ENCODE results near the gene NEMF.
A peak's percentile ranks its signal among the peaks of the same experiment; 100 is the strongest.

NEMF gene

DNA sequence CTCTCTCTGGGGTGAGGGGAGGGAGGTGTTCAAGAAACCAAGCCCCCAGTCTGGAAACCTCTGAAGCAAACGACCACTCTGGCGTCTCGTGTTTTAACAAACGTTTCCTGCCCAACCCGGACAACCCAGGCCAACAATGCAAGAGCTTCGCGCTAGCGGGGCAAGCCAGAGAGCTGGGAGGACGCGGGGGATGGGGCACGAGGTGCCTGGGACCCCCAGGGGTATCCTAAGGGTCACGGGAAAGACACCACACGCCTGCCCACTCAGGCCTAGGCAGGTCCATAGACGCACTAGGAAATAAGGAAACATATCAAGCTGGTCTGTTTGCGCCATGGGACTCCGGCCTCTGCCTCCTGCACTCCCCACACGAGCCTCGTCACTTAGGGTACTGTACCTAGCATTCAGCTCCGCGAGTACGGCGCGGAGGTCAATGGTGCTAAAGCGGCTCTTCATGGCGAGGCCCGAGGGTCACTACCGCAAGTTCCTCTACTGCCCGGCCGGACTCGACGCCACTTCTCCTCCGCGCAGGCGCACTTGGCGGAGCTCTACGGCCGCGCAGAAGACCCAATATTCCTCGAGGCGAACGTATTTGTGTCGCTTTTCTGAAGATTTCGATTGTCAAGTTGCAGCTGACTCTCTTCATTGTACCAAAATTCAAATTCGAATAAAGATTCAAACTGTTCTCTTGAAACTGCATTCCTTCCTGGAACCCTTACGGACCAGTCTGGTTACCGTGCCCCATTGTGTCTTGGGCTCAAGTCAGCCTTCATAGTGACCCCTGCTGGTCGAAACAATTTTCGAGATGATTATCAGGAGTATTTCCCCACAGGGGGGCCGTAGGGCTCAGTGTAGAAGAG lies at the start of gene NEMF (continued):
- TF ChIP-seq GLIS1 (tag by site-specific recombination; IDR thresholded peaks at IDR 0.05) (peak; percentile 49; the same call in 1 of the 2 replicates), ELK4 (IDR thresholded peaks at IDR 0.05; ENCODE audit: borderline replicate concordance, low read depth, low read length) (no peak), SALL2 (tag by site-specific recombination; IDR thresholded peaks at IDR 0.05; ENCODE audit: borderline replicate concordance) (no peak), ZNF37A (tag by site-specific recombination; IDR thresholded peaks at IDR 0.05) (no peak), ZNF48 (tag by site-specific recombination; IDR thresholded peaks at IDR 0.05) (no peak), ZFP41 (tag by site-specific recombination; IDR thresholded peaks at IDR 0.05; ENCODE audit: borderline replicate concordance) (no peak), OSR2 (tag by site-specific recombination; IDR thresholded peaks at IDR 0.05) (no peak), PRDM2 (tag by site-specific recombination; IDR thresholded peaks at IDR 0.05; ENCODE audit: borderline replicate concordance) (no peak), ZNF621 (tag by site-specific recombination; IDR thresholded peaks at IDR 0.05) (no peak), ZNF629 (tag by site-specific recombination; IDR thresholded peaks at IDR 0.05) (peak; percentile 49; the same call in 1 of the 2 replicates), ZNF610 (tag by site-specific recombination; IDR thresholded peaks at IDR 0.05; ENCODE audit: borderline replicate concordance) (no peak), ZSCAN23 (tag by site-specific recombination; IDR thresholded peaks at IDR 0.05) (no peak), ZBTB6 (tag by site-specific recombination; IDR thresholded peaks at IDR 0.05) (no peak), ZNF658 (tag by site-specific recombination; IDR thresholded peaks at IDR 0.05) (no peak), ZNF701 (tag by site-specific recombination; IDR thresholded peaks at IDR 0.05) (no peak), ZNF146 (tag by site-specific recombination; IDR thresholded peaks at IDR 0.05) (no peak), TRIM28 (IDR thresholded peaks at IDR 0.05; ENCODE audit: borderline replicate concordance, low read length) (no peak; the same call in 1 of the 2 replicates), WT1 (tag by site-specific recombination; IDR thresholded peaks at IDR 0.05) (no peak), TCF7L2 (IDR thresholded peaks at IDR 0.05; ENCODE audit: borderline replicate concordance, low read depth, low read length) (no peak), ZFP3 (tag by site-specific recombination; IDR thresholded peaks at IDR 0.05; ENCODE audit: low read depth) (no peak), ZNF768 (tag by site-specific recombination; IDR thresholded peaks at IDR 0.05) (no peak), PRDM1 (tag by site-specific recombination; IDR thresholded peaks at IDR 0.05) (no peak; the same call in 1 of the 2 replicates), ZNF274 (IDR thresholded peaks at IDR 0.05; ENCODE audit: low read length) (no peak), ZNF274 (tag by site-specific recombination; IDR thresholded peaks at IDR 0.05; ENCODE audit: borderline replicate concordance) (no peak), ZNF175 (tag by site-specific recombination; IDR thresholded peaks at IDR 0.05) (no peak), YY1 (tag by site-specific recombination; IDR thresholded peaks at IDR 0.05) (no peak; the same call in 1 of the 2 replicates)
- TF ChIP-seq, protein P1, sequence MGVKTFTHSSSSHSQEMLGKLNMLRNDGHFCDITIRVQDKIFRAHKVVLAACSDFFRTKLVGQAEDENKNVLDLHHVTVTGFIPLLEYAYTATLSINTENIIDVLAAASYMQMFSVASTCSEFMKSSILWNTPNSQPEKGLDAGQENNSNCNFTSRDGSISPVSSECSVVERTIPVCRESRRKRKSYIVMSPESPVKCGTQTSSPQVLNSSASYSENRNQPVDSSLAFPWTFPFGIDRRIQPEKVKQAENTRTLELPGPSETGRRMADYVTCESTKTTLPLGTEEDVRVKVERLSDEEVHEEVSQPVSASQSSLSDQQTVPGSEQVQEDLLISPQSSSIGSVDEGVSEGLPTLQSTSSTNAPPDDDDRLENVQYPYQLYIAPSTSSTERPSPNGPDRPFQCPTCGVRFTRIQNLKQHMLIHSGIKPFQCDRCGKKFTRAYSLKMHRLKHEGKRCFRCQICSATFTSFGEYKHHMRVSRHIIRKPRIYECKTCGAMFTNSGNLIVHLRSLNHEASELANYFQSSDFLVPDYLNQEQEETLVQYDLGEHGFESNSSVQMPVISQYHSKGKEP (tag by site-specific recombination; IDR thresholded peaks at IDR 0.05), result no peak
- TF ChIP-seq, protein P2, sequence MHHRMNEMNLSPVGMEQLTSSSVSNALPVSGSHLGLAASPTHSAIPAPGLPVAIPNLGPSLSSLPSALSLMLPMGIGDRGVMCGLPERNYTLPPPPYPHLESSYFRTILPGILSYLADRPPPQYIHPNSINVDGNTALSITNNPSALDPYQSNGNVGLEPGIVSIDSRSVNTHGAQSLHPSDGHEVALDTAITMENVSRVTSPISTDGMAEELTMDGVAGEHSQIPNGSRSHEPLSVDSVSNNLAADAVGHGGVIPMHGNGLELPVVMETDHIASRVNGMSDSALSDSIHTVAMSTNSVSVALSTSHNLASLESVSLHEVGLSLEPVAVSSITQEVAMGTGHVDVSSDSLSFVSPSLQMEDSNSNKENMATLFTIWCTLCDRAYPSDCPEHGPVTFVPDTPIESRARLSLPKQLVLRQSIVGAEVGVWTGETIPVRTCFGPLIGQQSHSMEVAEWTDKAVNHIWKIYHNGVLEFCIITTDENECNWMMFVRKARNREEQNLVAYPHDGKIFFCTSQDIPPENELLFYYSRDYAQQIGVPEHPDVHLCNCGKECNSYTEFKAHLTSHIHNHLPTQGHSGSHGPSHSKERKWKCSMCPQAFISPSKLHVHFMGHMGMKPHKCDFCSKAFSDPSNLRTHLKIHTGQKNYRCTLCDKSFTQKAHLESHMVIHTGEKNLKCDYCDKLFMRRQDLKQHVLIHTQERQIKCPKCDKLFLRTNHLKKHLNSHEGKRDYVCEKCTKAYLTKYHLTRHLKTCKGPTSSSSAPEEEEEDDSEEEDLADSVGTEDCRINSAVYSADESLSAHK (tag by site-specific recombination; IDR thresholded peaks at IDR 0.05), result no peak; the same call in 1 of the 2 replicates

All from HEK293 (cell line).